SK-N-SH (cell line): ENCODE results near the gene RWDD4. TPM values are rescaled to one million over a fixed set of nuclear protein-coding genes. Genes with fewer than 3 reads are reported as not detected.

ENCODE experiments used
- CTCF ChIA-PET: fragments of 300-600, 350-600 bp; formaldehyde crosslinking; extraction: SDS; loops from one replicate; lab custom pipeline; 2021; lab: Yijun Ruan, JAX
- POLR2A ChIA-PET: fragments of 350-600 bp; sonication (Branson Sonifier 250); formaldehyde crosslinking; extraction: SDS; loops from one replicate; lab custom pipeline; 2020; ENCODE audit warnings: antibody characterized with exemption, inconsistent platforms; lab: Yijun Ruan, JAX
- DNase-seq: peaks from one replicate; pipeline ENCODE4 v3.0.0; 2012
- H2AFZ ChIP-seq: fragments of 200-600 bp; sonication (generic); 2 replicates; pipeline ENCODE4 v1.8.1; 2016; ENCODE audit warnings: antibody characterized with exemption, mild to moderate bottlenecking, low read depth
- H3F3A ChIP-seq: fragments of 200-600 bp; sonication (generic); replicated peaks from 2 replicates; pipeline ENCODE3; 2016; ENCODE audit warnings: antibody characterized with exemption, mild to moderate bottlenecking; ENCODE audit not compliant: insufficient read depth
- H3K27ac ChIP-seq, 2 experiments: fragments of 200-500 bp in 1 of 2; fragments of 200-600 bp in 1 of 2; sonication (Bioruptor generic) in 1 of 2; sonication (generic), shearing (Covaris generic) in 1 of 2; 2 replicates each; pipeline versions ENCODE4 v1.5.1 to v1.6.1; 2014 to 2016; ENCODE audit warnings: low read depth in 2 of 2, inconsistent platforms in 1 of 2, low read length in 1 of 2, mild to moderate bottlenecking in 1 of 2, mixed read lengths in 1 of 2
- H3K27me3 ChIP-seq: fragments of 200-600 bp; sonication (generic), shearing (Covaris generic); 2 replicates; pipeline ENCODE4 v1.6.1; 2016; ENCODE audit warnings: mixed run types; ENCODE audit not compliant: insufficient read depth
- H3K36me3 ChIP-seq, 2 experiments: fragments of 200-500 bp in 1 of 2; fragments of 200-600 bp in 1 of 2; sonication (Bioruptor generic) in 1 of 2; sonication (generic) in 1 of 2; replicated peaks in 1 of 2; 2 replicates each; pipeline versions ENCODE3 to v1.5.1; 2014 to 2016; ENCODE audit warnings: low read length in 1 of 2, mild to moderate bottlenecking in 1 of 2; ENCODE audit not compliant: insufficient read depth in 2 of 2, control insufficient read depth in 1 of 2
- H3K4me1 ChIP-seq, 2 experiments: fragments of 200-500 bp in 1 of 2; fragments of 200-600 bp in 1 of 2; sonication (Bioruptor generic) in 1 of 2; sonication (generic), shearing (Covaris generic) in 1 of 2; 2 replicates each; pipeline versions ENCODE4 v1.5.1 to v1.6.1; 2014 to 2016; ENCODE audit warnings: low read depth in 1 of 2, low read length in 1 of 2, mixed run types in 1 of 2; ENCODE audit not compliant: insufficient read depth in 2 of 2, control insufficient read depth in 1 of 2
- H3K4me2 ChIP-seq: fragments of 200-600 bp; sonication (generic), shearing (Covaris generic); 2 replicates; pipeline ENCODE4 v1.6.1; 2017; ENCODE audit warnings: mixed run types
- H3K4me3 ChIP-seq, 2 experiments: fragments of 200-500 bp in 1 of 2; fragments of 200-600 bp in 1 of 2; sonication (Bioruptor generic) in 1 of 2; sonication (generic), shearing (Covaris generic) in 1 of 2; 2 replicates each; pipeline versions ENCODE4 v1.5.1 to v1.8.1; 2014 to 2016; ENCODE audit warnings: low read depth in 2 of 2, inconsistent platforms in 1 of 2, low read length in 1 of 2, mild to moderate bottlenecking in 1 of 2, mixed read lengths in 1 of 2, moderate library complexity in 1 of 2
- H3K79me2 ChIP-seq: fragments of 200-600 bp; sonication (generic); 2 replicates; pipeline ENCODE4 v1.8.1; 2017; ENCODE audit warnings: mild to moderate bottlenecking; ENCODE audit not compliant: insufficient read depth
- H3K9ac ChIP-seq: fragments of 200-600 bp; sonication (generic); 2 replicates; pipeline ENCODE4 v1.6.1; 2017; ENCODE audit warnings: mixed run types
- H3K9me2 ChIP-seq: fragments of 200-600 bp; sonication (generic); 2 replicates; pipeline ENCODE4 v1.6.1; 2017; ENCODE audit warnings: mixed run types
- H3K9me3 ChIP-seq: fragments of 200-600 bp; sonication (generic); 2 replicates; pipeline ENCODE4 v1.6.1; 2017; ENCODE audit warnings: mixed run types, mild to moderate bottlenecking, moderate library complexity
- H4K20me1 ChIP-seq: fragments of 200-600 bp; sonication (generic); 2 replicates; pipeline ENCODE4 v1.6.1; 2017; ENCODE audit warnings: mild to moderate bottlenecking, mixed run types; ENCODE audit not compliant: insufficient read depth
- CTCF ChIP-seq: fragments of 200-600 bp; sonication (generic); IDR thresholded peaks from 2 replicates; pipeline ENCODE4 v1.6.1; 2017; ENCODE audit warnings: antibody characterized with exemption, mild to moderate bottlenecking, moderate library complexity
- FOSL2 ChIP-seq: IDR thresholded peaks from 2 replicates; pipeline ENCODE4 v1.4.0; 2012; ENCODE audit warnings: low read depth, mild to moderate bottlenecking, moderate library complexity, borderline replicate concordance
- GATA2 ChIP-seq: sonication (generic); formaldehyde crosslinking; IDR thresholded peaks from 2 replicates; pipeline ENCODE4 v1.5.0; 2020; ENCODE audit warnings: mild to moderate bottlenecking, missing genetic modification reagents
- IRF3 ChIP-seq: fragments of 150-350 bp; IDR thresholded peaks from 2 replicates; pipeline ENCODE4 v1.6.1; 2016; ENCODE audit warnings: mild to moderate bottlenecking, low read depth, low read length
- JUND ChIP-seq: IDR thresholded peaks from 2 replicates; pipeline ENCODE4 v1.4.0; 2012
- MAX ChIP-seq: IDR thresholded peaks from 2 replicates; pipeline ENCODE4 v1.4.0; 2012; ENCODE audit warnings: low read depth
- MXI1 ChIP-seq: IDR thresholded peaks from 2 replicates; pipeline ENCODE4 v1.6.1; 2012; ENCODE audit warnings: mild to moderate bottlenecking, low read depth, low read length, improper control_type of control experiment
- ZBTB33 ChIP-seq: IDR thresholded peaks from 2 replicates; pipeline ENCODE4 v1.4.0; 2012; ENCODE audit warnings: low read depth, borderline replicate concordance
- WGBS: methylation state at CpG from one replicate; pipeline ENCODE4 v1.1.6; 2017; ENCODE audit warnings: low lambda C conversion rate; 5-methylcytosine and 5-hydroxymethylcytosine counted together
- polyA plus RNA-seq, 3 experiments: library from polyadenylated mRNA; depleted of rRNA; stranded (reverse); fragments of >200 nt; gene quantifications; 2 replicates each; pipeline ENCODE4 v1.2.3, GENCODE V29; 2012
- small RNA-seq, 7 experiments: library from RNA; depleted of rRNA; stranded (forward); fragments of <200 nt; gene quantifications; one replicate each; pipeline ENCODE3, GENCODE V24; 2012

The RWDD4 gene
- polyA plus RNA-seq, 1 of the 3 experiments (the other 2 are of a cell fraction), result 7.7 TPM

GRCh38 chr4:183591301-183591700 lies 67.7 kb downstream of the RWDD4 start:
- ChIA-PET POLR2A (no interaction called here), CTCF (no interaction called here)
- no peaks in the 10 kb centered on the region for H3K4me1 ChIP-seq
- no peaks in the 10 kb centered on the region for H3K79me2 ChIP-seq
- no peaks in the 10 kb centered on the region for H3K9me3 ChIP-seq
- no peak overlapping the region for H2AFZ ChIP-seq
- TF ChIP-seq IRF3 (no peak), ZBTB33 (no peak), FOSL2 (no peak), GATA2 (no peak), MAX (no peak), CTCF (no peak), JUND (no peak), MXI1 (no peak)
- H3K9ac ChIP-seq, result no peak overlapping the region
- no peaks in the 10 kb centered on the region for H3K36me3 ChIP-seq
- H3K4me3 ChIP-seq, result no peak overlapping the region
- H3K9me2 ChIP-seq, result no peaks in the 10 kb centered on the region
- no peaks in the 10 kb centered on the region for H4K20me1 ChIP-seq
- WGBS, result 67% methylated on average over 4 of the region's 4 CpGs
- no peak for DNase-seq
- no peak overlapping the region for H3K27ac ChIP-seq
- H3K27me3 ChIP-seq, result no peaks in the 10 kb centered on the region
- no peak overlapping the region for H3K4me2 ChIP-seq
- no peaks in the 10 kb centered on the region for H3F3A ChIP-seq

Small RNA genes lying within 50 kb of the gene (small RNA-seq; reads per million reads assigned to genes)
- 0 to 0.10 (median 0) reads per million in 7 experiments for gene RNU6-1053P
- 0 to 4.2 (median 0) reads per million in 7 experiments for gene RNU6-335P
- gene RNU6-479P, result 0 to 6.2 (median 0) reads per million in 7 experiments

Other genes starting within 250 kb of the RWDD4 start
- gene CDKN2AIP, start 214.5 kb downstream of the RWDD4 start, polyA plus RNA-seq (2012; rRNA removed), result 8.3 and 10.6 TPM in 2 replicates
- 14.1 and 15.1 TPM in 2 replicates for gene ING2, start 154.1 kb downstream of the RWDD4 start, polyA plus RNA-seq (2012; rRNA removed)
- gene TRAPPC11, start 108 bp upstream of the RWDD4 start, polyA plus RNA-seq (2012; rRNA removed), result 18.8 and 35.0 TPM in 2 replicates
- 0.16 and 0.49 TPM in 2 replicates for gene STOX2, start 246.1 kb upstream of the RWDD4 start, polyA plus RNA-seq (2012; rRNA removed)